Measurements from ENCODE around the gene KLHL29. TPM values are rescaled to one million over a fixed set of nuclear protein-coding genes. Genes with fewer than 3 reads are reported as not detected.

The KLHL29 gene
- polyA plus RNA-seq, 3 donors, result 0.03 TPM; not detected in 2

- Histone ChIP-seq H3K36me3 (replicated peaks in 1 of 2; ENCODE audit: control insufficient read depth in 1 of 2, insufficient read depth in 2 of 2, low read length in 2 of 2) (no peaks in the 10 kb centered on the region), H3K4me2 (replicated peaks; ENCODE audit: extremely low read depth, low read length, poor library complexity, severe bottlenecking) (no peak overlapping the region), H3K27ac (ENCODE audit: low read depth in 1 of 2, low read length in 2 of 2) (no peak overlapping the region), H3K27me3 (ENCODE audit: control insufficient read depth in 2 of 2, insufficient read depth in 2 of 2, low read length in 2 of 2) (no peaks in the 10 kb centered on the region), H2AFZ (ENCODE audit: insufficient read depth, low read depth, low read length, poor library complexity, severe bottlenecking) (no peak overlapping the region), H4K20me1 (ENCODE audit: insufficient read depth, low read length) (no peaks in the 10 kb centered on the region), H3K79me2 (ENCODE audit: insufficient read depth, low read length) (no peaks in the 10 kb centered on the region), H3K9me3 (replicated peaks in 1 of 2; ENCODE audit: control insufficient read depth in 1 of 2, insufficient read depth in 1 of 2, low read length in 2 of 2) (no peaks in the 10 kb centered on the region), H3K9ac (ENCODE audit: insufficient read depth, low read length, poor library complexity, severe bottlenecking) (no peak overlapping the region), H3K4me3 (replicated peaks in 1 of 3; ENCODE audit: low read depth in 2 of 3, low read length in 3 of 3) (no peak overlapping the region), H3K4me1 (ENCODE audit: control insufficient read depth in 1 of 2, insufficient read depth in 2 of 2, low read length in 2 of 2) (no peaks in the 10 kb centered on the region)
- 88% methylated on average over 8 of the region's 13 CpGs for WGBS (ENCODE audit: insufficient coverage)
- Mint-ChIP-seq H3K27me3 (ENCODE audit: low read depth in 3 of 3) (peaks cover 4 to 15% (median 6%) of the 10 kb centered on the region in 3 donors), H3K4me3 (no peak overlapping the region), H3K36me3 (no peaks in the 10 kb centered on the region), H3K27ac (no peak overlapping the region), H3K4me1 (no peaks in the 10 kb centered on the region), H3K9me3 (no peaks in the 10 kb centered on the region)
- intact Hi-C loops (cut with micrococcal nuclease), result no loop called here
- no peak for DNase-seq
- no peak for TF ChIP-seq CTCF (IDR thresholded peaks at IDR 0.05)
Observed at GRCh38 chr2:23585273-23586170, 200.5 kb downstream of the KLHL29 start.

DNA sequence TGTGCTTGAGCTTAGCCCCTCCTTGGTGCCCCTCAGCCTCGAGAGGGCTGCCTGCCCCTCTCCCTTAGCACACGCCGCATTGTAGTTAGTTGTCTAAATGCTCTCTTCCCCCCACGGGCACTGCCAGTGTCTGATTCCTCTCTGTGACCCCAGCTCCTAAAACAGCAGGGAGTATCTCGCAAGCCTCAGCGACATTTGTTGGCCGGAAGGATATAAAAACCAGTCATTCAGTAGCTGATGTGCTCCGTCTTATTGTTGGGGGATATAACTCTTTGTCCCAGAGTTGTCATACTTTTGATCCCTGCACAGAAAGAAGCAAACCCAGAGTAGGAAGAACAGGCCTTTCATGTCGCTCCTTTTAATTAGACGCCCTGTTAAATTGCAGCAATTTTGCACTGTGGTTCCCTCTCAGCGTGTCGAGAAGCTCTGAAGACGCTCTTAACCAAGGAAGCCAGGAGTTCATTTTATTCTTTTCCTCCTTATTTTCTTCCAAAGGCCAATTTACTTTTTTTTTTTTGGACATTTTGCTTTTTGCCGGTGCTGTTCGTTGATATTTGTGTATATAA lies 201.8 kb downstream of the KLHL29 start:
- no peaks in the 10 kb centered on the region for H3K4me1 Mint-ChIP-seq
- no peak overlapping the region for H2AFZ ChIP-seq (ENCODE audit: insufficient read depth, low read depth, low read length, poor library complexity, severe bottlenecking)

More for the DNA sequence above, 201.8 kb downstream of the KLHL29 start:
- Histone ChIP-seq H3K4me3 (replicated peaks in 1 of 3; ENCODE audit: low read depth in 2 of 3, low read length in 3 of 3) (no peak overlapping the region), H3K9ac (ENCODE audit: insufficient read depth, low read length, poor library complexity, severe bottlenecking) (no peak overlapping the region), H3K27ac (ENCODE audit: low read depth in 1 of 2, low read length in 2 of 2) (no peak overlapping the region), H3K27me3 (ENCODE audit: control insufficient read depth in 2 of 2, insufficient read depth in 2 of 2, low read length in 2 of 2) (no peaks in the 10 kb centered on the region), H3K4me1 (ENCODE audit: control insufficient read depth in 1 of 2, insufficient read depth in 2 of 2, low read length in 2 of 2) (no peaks in the 10 kb centered on the region), H3K4me2 (replicated peaks; ENCODE audit: extremely low read depth, low read length, poor library complexity, severe bottlenecking) (no peak overlapping the region), H3K9me3 (replicated peaks in 1 of 2; ENCODE audit: control insufficient read depth in 1 of 2, insufficient read depth in 1 of 2, low read length in 2 of 2) (no peaks in the 10 kb centered on the region), H3K79me2 (ENCODE audit: insufficient read depth, low read length) (no peaks in the 10 kb centered on the region), H4K20me1 (ENCODE audit: insufficient read depth, low read length) (no peaks in the 10 kb centered on the region), H3K36me3 (replicated peaks in 1 of 2; ENCODE audit: control insufficient read depth in 1 of 2, insufficient read depth in 2 of 2, low read length in 2 of 2) (no peaks in the 10 kb centered on the region)
- DNase-seq, result no peak
- intact Hi-C loops (cut with micrococcal nuclease), result no loop called here
- Mint-ChIP-seq H3K36me3 (no peaks in the 10 kb centered on the region), H3K9me3 (peaks cover 0 to 2% (median 0%) of the 10 kb centered on the region in 7 donors), H3K4me3 (no peak overlapping the region), H3K27me3 (ENCODE audit: low read depth in 3 of 3) (peaks cover 5 to 26% (median 11%) of the 10 kb centered on the region in 3 donors), H3K27ac (no peak overlapping the region)
- TF ChIP-seq CTCF (IDR thresholded peaks at IDR 0.05), result no peak
- WGBS (ENCODE audit: insufficient coverage), result 88% methylated on average over 7 of the region's 15 CpGs
